Chondrocyte (in vitro differentiated cells): Measurements from ENCODE around the gene CYTH3. TPM values are rescaled to one million over a fixed set of nuclear protein-coding genes. Genes with fewer than 3 reads are reported as not detected.

Experiments
- DNase-seq: peaks from one replicate; pipeline ENCODE4 v3.0.0; 2021; ENCODE audit warnings: mixed read lengths, low spot score
- H3K27ac Mint-ChIP-seq: one replicate; pipeline ENCODE4 v1.8.0; 2021; ENCODE audit warnings: mild to moderate bottlenecking, moderate library complexity, mixed read lengths; ENCODE audit not compliant: unreplicated experiment
- H3K27me3 Mint-ChIP-seq: 2 replicates; pipeline ENCODE4 v1.8.0; 2021; ENCODE audit warnings: low read depth, mixed read lengths
- H3K36me3 Mint-ChIP-seq: 2 replicates; pipeline ENCODE4 v1.8.0; 2021; ENCODE audit warnings: low read depth, mixed read lengths
- H3K4me1 Mint-ChIP-seq: 2 replicates; pipeline ENCODE4 v1.8.0; 2021; ENCODE audit warnings: low read depth, mild to moderate bottlenecking, mixed read lengths
- H3K4me3 Mint-ChIP-seq: one replicate; pipeline ENCODE4 v1.8.0; 2021; ENCODE audit warnings: mild to moderate bottlenecking, moderate library complexity, mixed read lengths; ENCODE audit not compliant: unreplicated experiment
- H3K9me3 Mint-ChIP-seq: 2 replicates; pipeline ENCODE4 v1.8.0; 2021; ENCODE audit warnings: low read depth, mixed read lengths
- total RNA-seq: library from RNA; stranded (reverse); gene quantifications from 3 replicates; pipeline ENCODE4 v1.2.1, GENCODE V29; 2021
- TF ChIP-seq, protein P1 (sequence below): fragments of 200-600 bp; sonication (generic); IDR thresholded peaks from 2 replicates; pipeline ENCODE4 v1.5.0; 2021; ENCODE audit warnings: antibody characterized with exemption, mild to moderate bottlenecking, moderate library complexity

The CYTH3 gene
- total RNA-seq, 1 donor from 2014 or later, result 58.4 TPM

DNA sequence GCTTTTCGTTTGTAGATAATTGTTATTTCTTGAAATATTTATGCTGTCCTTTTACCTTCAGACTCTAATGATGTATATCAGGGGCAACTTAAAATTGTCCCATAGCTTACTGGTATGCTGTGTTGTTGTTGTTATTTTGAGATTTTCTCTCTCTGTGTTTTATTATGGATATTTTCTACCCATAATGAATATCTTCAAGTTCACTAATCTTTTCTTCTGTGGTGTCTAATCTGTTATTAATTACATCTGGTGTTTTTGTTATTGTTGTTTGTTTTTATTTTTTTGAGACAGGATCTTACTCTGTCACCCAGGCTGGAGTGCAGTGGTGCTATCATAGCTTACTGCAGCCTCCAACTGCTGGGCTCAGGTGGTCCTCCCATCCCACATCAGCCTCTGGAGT lies 139.2 kb downstream of the CYTH3 start:
- H3K27ac Mint-ChIP-seq, result no peak overlapping the region
- H3K36me3 Mint-ChIP-seq, result peaks cover 28% of the 10 kb centered on the region
- H3K4me1 Mint-ChIP-seq, result peaks cover 19% of the 10 kb centered on the region
- H3K9me3 Mint-ChIP-seq, result peaks cover 7% of the 10 kb centered on the region
- DNase-seq, result no peak
- no peak overlapping the region for H3K4me3 Mint-ChIP-seq
- no peaks in the 10 kb centered on the region for H3K27me3 Mint-ChIP-seq
- TF ChIP-seq, protein P1, sequence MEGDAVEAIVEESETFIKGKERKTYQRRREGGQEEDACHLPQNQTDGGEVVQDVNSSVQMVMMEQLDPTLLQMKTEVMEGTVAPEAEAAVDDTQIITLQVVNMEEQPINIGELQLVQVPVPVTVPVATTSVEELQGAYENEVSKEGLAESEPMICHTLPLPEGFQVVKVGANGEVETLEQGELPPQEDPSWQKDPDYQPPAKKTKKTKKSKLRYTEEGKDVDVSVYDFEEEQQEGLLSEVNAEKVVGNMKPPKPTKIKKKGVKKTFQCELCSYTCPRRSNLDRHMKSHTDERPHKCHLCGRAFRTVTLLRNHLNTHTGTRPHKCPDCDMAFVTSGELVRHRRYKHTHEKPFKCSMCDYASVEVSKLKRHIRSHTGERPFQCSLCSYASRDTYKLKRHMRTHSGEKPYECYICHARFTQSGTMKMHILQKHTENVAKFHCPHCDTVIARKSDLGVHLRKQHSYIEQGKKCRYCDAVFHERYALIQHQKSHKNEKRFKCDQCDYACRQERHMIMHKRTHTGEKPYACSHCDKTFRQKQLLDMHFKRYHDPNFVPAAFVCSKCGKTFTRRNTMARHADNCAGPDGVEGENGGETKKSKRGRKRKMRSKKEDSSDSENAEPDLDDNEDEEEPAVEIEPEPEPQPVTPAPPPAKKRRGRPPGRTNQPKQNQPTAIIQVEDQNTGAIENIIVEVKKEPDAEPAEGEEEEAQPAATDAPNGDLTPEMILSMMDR, result no peak

DNA sequence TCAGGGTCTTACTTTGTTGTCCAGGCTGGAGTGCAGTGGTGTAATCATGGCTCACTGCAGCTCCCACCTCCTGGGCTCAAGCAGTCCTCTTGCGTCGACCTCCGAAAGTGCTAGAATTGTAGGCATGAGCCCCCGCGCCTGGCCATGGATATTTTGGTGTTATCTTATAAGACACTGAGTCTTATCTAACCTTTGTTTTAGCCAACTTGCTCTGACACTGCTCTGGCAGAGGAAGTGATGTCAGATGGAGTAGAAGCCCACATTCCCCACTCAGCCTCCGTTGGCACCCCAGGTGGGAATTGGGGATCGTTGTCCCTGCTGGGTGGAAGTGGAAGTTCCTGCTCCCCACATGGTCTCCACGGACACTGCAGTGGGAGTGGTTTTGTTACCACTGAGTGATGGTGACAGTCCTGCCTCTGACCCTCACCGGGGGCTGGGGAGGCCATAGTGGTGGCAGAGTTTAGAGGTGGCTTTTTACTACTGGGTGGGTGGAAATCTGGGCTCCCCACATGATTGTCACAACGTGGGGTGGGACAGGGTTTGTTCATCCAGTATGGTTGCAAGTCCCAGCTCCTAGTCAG lies 142.3 kb downstream of the CYTH3 start:
- Mint-ChIP-seq H3K27ac (no peak overlapping the region), H3K27me3 (no peaks in the 10 kb centered on the region), H3K4me1 (peaks cover 21% of the 10 kb centered on the region), H3K9me3 (peaks cover 7% of the 10 kb centered on the region), H3K4me3 (no peak overlapping the region), H3K36me3 (peaks cover 34% of the 10 kb centered on the region)
- DNase-seq, result no peak
- TF ChIP-seq, protein P1, result no peak

DNA sequence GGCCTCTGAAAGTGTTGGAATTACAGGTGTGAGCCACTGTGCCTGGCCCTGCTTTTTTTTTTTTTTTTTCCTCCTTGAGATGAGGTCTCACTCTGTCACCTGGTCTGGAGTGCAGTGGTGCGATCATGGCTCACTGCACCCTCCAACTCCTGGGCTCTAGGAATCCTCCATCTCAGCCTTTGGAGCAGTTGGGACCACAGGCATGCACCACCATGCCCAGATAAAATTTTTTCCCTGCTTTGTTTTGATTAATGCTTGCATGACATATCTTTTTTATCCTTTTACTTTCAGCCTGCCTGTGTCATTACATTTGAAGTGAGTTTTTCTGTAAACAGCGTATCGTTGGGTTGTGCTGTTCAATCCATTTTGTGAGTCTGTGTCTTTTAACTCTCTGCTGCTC lies 144.2 kb downstream of the CYTH3 start:
- TF ChIP-seq, protein P1, result no peak
- Mint-ChIP-seq H3K4me1 (peaks cover 21% of the 10 kb centered on the region), H3K27me3 (no peaks in the 10 kb centered on the region), H3K27ac (no peak overlapping the region), H3K36me3 (peaks cover 32% of the 10 kb centered on the region), H3K4me3 (no peak overlapping the region), H3K9me3 (peaks cover 4% of the 10 kb centered on the region)
- DNase-seq, result no peak

DNA sequence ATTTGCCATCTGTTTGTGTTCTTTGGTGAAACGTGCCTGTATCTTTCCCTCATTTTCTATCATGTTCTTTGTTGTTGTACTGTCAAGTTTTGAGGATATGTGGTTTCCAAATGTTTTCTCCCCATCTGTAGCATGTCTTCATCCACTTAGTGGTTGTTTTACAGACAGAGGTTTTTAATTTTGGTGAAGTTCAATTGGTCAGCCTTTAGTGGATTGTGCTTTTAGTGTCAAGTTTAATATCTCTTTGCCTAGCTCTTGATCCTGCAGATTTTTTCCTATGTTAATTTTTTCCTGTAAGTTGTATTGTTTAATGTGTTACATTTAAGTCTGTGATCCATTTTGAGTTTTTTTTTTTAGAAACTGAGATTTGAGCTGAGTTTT lies 145.3 kb downstream of the CYTH3 start:
- H3K9me3 Mint-ChIP-seq, result no peaks in the 10 kb centered on the region
- H3K4me3 Mint-ChIP-seq, result no peak overlapping the region
- TF ChIP-seq, protein P1, result no peak
- H3K27ac Mint-ChIP-seq, result no peak overlapping the region
- peaks cover 21% of the 10 kb centered on the region for H3K4me1 Mint-ChIP-seq
- peaks cover 28% of the 10 kb centered on the region for H3K36me3 Mint-ChIP-seq
- H3K27me3 Mint-ChIP-seq, result no peaks in the 10 kb centered on the region
- no peak for DNase-seq

DNA sequence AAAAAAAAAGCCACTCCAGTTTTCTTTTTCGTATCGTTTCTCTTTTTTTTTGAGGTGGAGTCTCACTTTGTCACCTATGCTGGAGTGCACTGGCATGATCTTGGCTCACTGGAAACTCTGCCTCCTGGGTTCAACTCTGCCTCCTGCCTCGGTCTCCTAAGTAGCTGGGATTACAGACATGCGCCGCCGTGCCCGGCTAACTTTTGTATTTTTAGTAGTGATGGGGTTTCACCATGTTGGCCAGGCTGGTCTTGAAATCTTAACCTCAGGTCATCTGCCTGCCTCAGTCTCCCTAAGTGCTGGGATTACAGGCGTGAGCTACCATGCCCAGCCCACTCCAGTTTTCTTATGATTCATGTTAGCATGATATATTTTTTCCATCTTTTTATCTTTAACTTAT lies 148.6 kb downstream of the CYTH3 start:
- Mint-ChIP-seq H3K9me3 (peaks cover 10% of the 10 kb centered on the region), H3K4me3 (no peak overlapping the region), H3K27me3 (no peaks in the 10 kb centered on the region), H3K4me1 (peaks cover 6% of the 10 kb centered on the region), H3K36me3 (peaks cover 39% of the 10 kb centered on the region), H3K27ac (no peak overlapping the region)
- TF ChIP-seq, protein P1, result no peak
- no peak for DNase-seq
